RWPE2 (cell line): ENCODE data around the gene KPTN.

Experiments used
- ATAC-seq: fragments of 200-7000 bp; cut with Tn5 transposase; 3 replicates; pipeline ENCODE4 v1.9.1; 2021; ENCODE audit warnings: low read depth
- DNase-seq: peaks from one replicate; pipeline ENCODE4 v3.0.0-alpha.2; 2020; ENCODE audit warnings: low spot score
- H3K27ac ChIP-seq: fragments of 450-650 bp; 2 replicates; pipeline ENCODE4 v1.5.1; 2017; ENCODE audit warnings: mild to moderate bottlenecking; ENCODE audit not compliant: poor library complexity, severe bottlenecking
- H3K27me3 ChIP-seq: fragments of 250-450 bp; sonication (Bioruptor Pico); 2 replicates; pipeline ENCODE4 v1.5.1; 2021; ENCODE audit warnings: mild to moderate bottlenecking, moderate library complexity; ENCODE audit not compliant: insufficient read depth, poor library complexity, severe bottlenecking
- H3K36me3 ChIP-seq: fragments of 250-450 bp; sonication (Bioruptor Pico); 2 replicates; pipeline ENCODE4 v1.5.1; 2020; ENCODE audit warnings: low read depth, mild to moderate bottlenecking, moderate library complexity
- H3K4me1 ChIP-seq: fragments of 250-450 bp; sonication (Bioruptor Pico); 2 replicates; pipeline ENCODE4 v1.5.1; 2021; ENCODE audit warnings: mild to moderate bottlenecking, moderate library complexity; ENCODE audit not compliant: insufficient read depth, poor library complexity, severe bottlenecking
- H3K4me3 ChIP-seq: fragments of 250-450 bp; sonication (Bioruptor Pico); 2 replicates; pipeline ENCODE4 v1.5.1; 2021; ENCODE audit warnings: mild to moderate bottlenecking, moderate library complexity; ENCODE audit not compliant: severe bottlenecking
- H3K9me3 ChIP-seq: fragments of 250-450 bp; sonication (Bioruptor Pico); 2 replicates; pipeline ENCODE4 v1.5.1; 2021; ENCODE audit warnings: mild to moderate bottlenecking, moderate library complexity; ENCODE audit not compliant: severe bottlenecking
- TF ChIP-seq, protein P1 (sequence below): fragments of 450-650 bp; IDR thresholded peaks from one replicate; pipeline ENCODE4 v1.5.1; 2017; ENCODE audit warnings: mild to moderate bottlenecking, moderate library complexity; ENCODE audit not compliant: poor library complexity, severe bottlenecking

The KPTN gene

DNA sequence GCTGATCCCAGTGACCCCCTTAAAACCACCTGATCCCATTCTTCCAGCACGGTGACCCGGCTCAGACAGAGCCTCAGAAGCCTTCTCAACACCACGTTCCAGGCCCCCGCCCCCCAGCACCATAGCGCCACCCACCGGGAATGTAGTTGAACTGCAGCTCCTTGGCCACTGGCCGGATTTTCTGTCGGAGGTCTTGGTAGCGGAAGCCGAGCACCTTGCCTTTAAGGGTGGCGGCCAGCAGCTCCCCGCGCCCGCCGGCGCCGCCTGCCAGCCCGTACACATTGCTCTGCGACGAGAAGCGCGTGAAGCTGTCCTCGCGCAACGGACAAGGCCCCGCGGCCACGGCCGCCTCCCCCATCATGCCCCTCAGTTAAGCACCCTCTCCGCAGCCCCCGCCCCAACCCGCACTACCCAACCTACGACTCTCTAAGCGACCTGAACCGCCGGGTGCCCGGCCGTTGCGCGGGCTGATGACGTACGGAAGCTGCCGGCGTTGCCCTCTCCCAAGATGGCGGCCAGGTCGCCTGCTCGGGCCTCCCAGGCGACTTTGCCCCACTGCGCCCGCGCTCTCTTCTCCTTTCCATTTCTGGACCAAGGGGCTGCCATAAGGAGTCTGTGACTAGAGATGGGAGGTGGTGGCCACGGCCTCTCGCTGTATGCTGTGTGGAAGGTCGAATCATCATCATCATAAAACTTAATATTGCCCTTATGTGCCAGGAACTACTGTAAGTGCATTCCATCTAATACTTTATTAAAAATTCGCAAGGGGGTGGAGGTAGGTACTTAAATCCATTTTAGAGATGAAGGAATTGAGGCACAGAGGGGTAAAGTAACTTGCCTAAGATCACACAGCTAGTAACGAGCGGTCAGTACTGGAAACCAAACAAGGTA is at the start of gene KPTN:
KPTN (minus strand) TSS at position 420 of the 891 bp plus-strand sequence; CDS start at position 361, 59 bp downstream.
- peak; percentile 82 for ATAC-seq

DNA sequence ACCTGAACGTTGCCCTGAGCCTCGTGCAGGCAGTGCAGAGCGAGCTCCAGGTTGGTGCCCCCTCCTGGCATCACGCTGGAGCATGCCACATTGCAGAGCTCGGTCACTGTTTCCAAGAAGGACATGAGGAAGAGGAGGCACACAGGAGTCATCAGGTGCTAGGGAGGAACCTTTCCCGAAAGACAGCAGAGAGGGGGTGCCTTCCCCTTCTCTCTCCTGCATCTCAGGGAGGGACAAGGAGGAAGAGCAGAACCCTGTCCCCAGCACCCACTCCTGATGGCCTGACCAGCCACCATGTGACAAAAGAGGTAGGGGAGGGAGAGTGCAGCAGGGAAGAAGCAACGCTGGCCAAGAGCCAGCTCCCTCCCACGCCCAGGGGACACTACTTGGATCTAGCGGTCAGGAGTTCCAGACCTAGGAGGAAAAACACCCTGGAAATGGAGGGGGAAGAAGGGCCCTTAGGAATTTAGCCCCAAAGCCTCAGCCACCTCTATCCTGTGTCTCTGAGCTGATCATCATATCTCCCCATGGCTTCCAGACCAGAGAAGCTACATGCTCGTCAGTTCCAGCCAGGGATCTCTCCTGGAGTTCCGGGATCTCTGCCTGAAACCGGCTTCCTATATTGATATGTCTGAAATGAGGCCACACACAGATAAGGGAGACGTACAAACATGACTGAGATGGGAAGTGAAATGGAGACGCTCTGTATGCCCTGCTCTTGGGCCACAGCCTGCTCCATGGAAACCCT is 47.8 kb upstream of the KPTN start:
- DNase-seq (no peak), ATAC-seq (no peak)
- Histone ChIP-seq H3K27ac (no peak overlapping the region), H3K4me3 (no peak overlapping the region), H3K4me1 (no peaks in the 10 kb centered on the region), H3K36me3 (no peaks in the 10 kb centered on the region), H3K27me3 (no peaks in the 10 kb centered on the region), H3K9me3 (no peaks in the 10 kb centered on the region)
- TF ChIP-seq, protein P1, sequence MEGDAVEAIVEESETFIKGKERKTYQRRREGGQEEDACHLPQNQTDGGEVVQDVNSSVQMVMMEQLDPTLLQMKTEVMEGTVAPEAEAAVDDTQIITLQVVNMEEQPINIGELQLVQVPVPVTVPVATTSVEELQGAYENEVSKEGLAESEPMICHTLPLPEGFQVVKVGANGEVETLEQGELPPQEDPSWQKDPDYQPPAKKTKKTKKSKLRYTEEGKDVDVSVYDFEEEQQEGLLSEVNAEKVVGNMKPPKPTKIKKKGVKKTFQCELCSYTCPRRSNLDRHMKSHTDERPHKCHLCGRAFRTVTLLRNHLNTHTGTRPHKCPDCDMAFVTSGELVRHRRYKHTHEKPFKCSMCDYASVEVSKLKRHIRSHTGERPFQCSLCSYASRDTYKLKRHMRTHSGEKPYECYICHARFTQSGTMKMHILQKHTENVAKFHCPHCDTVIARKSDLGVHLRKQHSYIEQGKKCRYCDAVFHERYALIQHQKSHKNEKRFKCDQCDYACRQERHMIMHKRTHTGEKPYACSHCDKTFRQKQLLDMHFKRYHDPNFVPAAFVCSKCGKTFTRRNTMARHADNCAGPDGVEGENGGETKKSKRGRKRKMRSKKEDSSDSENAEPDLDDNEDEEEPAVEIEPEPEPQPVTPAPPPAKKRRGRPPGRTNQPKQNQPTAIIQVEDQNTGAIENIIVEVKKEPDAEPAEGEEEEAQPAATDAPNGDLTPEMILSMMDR, result no peak

More for the DNA sequence above, at the start of gene KPTN:
- Histone ChIP-seq H3K9me3 (no peaks in the 10 kb centered on the region), H3K4me3 (peak within 1 kb of the TSS; percentile 93), H3K27ac (peak within 1 kb of the TSS; percentile 47), H3K4me1 (no peaks in the 10 kb centered on the region), H3K27me3 (no peaks in the 10 kb centered on the region), H3K36me3 (peaks cover 5% of the 10 kb centered on the region; the same call in 1 of the 2 replicates)
- peak; percentile 86 for DNase-seq
- TF ChIP-seq, protein P1, result peak; percentile 95

- Histone ChIP-seq H3K36me3 (no peaks in the 10 kb centered on the region), H3K4me3 (no peak overlapping the region), H3K9me3 (no peaks in the 10 kb centered on the region), H3K27ac (no peak overlapping the region), H3K4me1 (no peaks in the 10 kb centered on the region), H3K27me3 (no peaks in the 10 kb centered on the region)
- TF ChIP-seq, protein P1, result no peak
- DNase-seq (no peak), ATAC-seq (no peak)
Observed at GRCh38 chr19:47529018-47529742, 45.2 kb upstream of the KPTN start.

GRCh38 chr19:47526798-47527197 is 42.8 kb upstream of the KPTN start:
- no peaks in the 10 kb centered on the region for H3K27me3 ChIP-seq
- H3K36me3 ChIP-seq, result no peaks in the 10 kb centered on the region
- no peak for ATAC-seq

More at GRCh38 chr19:47526798-47527197, 42.8 kb upstream of the KPTN start:
- TF ChIP-seq, protein P1, result no peak
- no peaks in the 10 kb centered on the region for H3K9me3 ChIP-seq
- no peaks in the 10 kb centered on the region for H3K4me1 ChIP-seq
- no peak overlapping the region for H3K4me3 ChIP-seq
- H3K27ac ChIP-seq, result no peak overlapping the region
- DNase-seq, result no peak
